GM20431 (cell line): ENCODE results near the gene COX17.

Experiments
- in situ Hi-C: fragments of 300-500 bp; cut with MseI, MboI; formaldehyde crosslinking; loops from one replicate; pipeline ENCODE4 v1.15.0; 2020; ENCODE audit warnings: low sequenced_read_pairs; ENCODE audit not compliant: unreplicated experiment

The COX17 gene

GRCh38 chr3:119647843-119648575 lies 29.2 kb downstream of the COX17 start:
- in situ Hi-C loops, result no loop called here

GRCh38 chr3:119647171-119647570 lies 30.0 kb downstream of the COX17 start:
- in situ Hi-C loops, result no loop called here

GRCh38 chr3:119645813-119646212 lies 31.4 kb downstream of the COX17 start:
- in situ Hi-C loops, result no loop called here

GRCh38 chr3:119644481-119644880 lies 32.7 kb downstream of the COX17 start:
- in situ Hi-C loops, result no loop called here

- in situ Hi-C loops, result no loop called here
Measured at GRCh38 chr3:119643528-119643927, 33.7 kb downstream of the COX17 start.

GRCh38 chr3:119642746-119643473 lies 34.3 kb downstream of the COX17 start:
- in situ Hi-C loops, result no loop called here

- in situ Hi-C loops, result no loop called here
Measured at GRCh38 chr3:119641416-119641815, 35.8 kb downstream of the COX17 start.

- in situ Hi-C loops, result no loop called here
Measured at GRCh38 chr3:119639494-119640350, 37.5 kb downstream of the COX17 start.

- in situ Hi-C loops, result no loop called here
Measured at GRCh38 chr3:119637679-119638477, 39.3 kb downstream of the COX17 start.

GRCh38 chr3:119636891-119637611 lies 40.2 kb downstream of the COX17 start:
- in situ Hi-C loops, result no loop called here

GRCh38 chr3:119636249-119636648 lies 41.0 kb downstream of the COX17 start:
- in situ Hi-C loops, result no loop called here

- in situ Hi-C loops, result no loop called here
Measured at GRCh38 chr3:119635719-119636118, 41.5 kb downstream of the COX17 start.

- in situ Hi-C loops, result no loop called here
Measured at GRCh38 chr3:119632829-119633228, 44.4 kb downstream of the COX17 start.

GRCh38 chr3:119632216-119632615 lies 45.0 kb downstream of the COX17 start:
- in situ Hi-C loops, result no loop called here

GRCh38 chr3:119631516-119631915 lies 45.7 kb downstream of the COX17 start:
- in situ Hi-C loops, result no loop called here

- in situ Hi-C loops, result no loop called here
Measured at GRCh38 chr3:119630880-119631329, 46.3 kb downstream of the COX17 start.

GRCh38 chr3:119630128-119630879 lies 46.9 kb downstream of the COX17 start:
- in situ Hi-C loops, result no loop called here

- in situ Hi-C loops, result no loop called here
Measured at GRCh38 chr3:119628816-119629445, 48.3 kb downstream of the COX17 start.
